ENCODE data around the gene CTDSP2. TPM values are rescaled to one million over a fixed set of nuclear protein-coding genes. Genes with fewer than 3 reads are reported as not detected.

Gene CTDSP2
- total RNA-seq, 5 donors from 2014 or later (not counting 1 experiment from before 2014, with no cell fraction given), result 132 to 246 (median 234) TPM

- peaks cover 46 to 51% (median 50%) of the 10 kb centered on the region in 3 donors for H3K4me1 Mint-ChIP-seq
- H3K27ac Mint-ChIP-seq, result no peak overlapping the region
- no peak for ATAC-seq (replicated peaks in 1 of 4)
- no peaks in the 10 kb centered on the region for H3K9me3 Mint-ChIP-seq
- Histone ChIP-seq H3K4me1 (ENCODE audit: control insufficient read depth in 1 of 2, extremely low read depth in 1 of 2, insufficient read depth in 2 of 2, low read length in 2 of 2) (peaks cover 12 to 51% of the 10 kb centered on the region in 2 experiments), H3K27ac (ENCODE audit: low read length) (no peak overlapping the region), H3K27me3 (replicated peaks in 1 of 2; ENCODE audit: control insufficient read depth in 2 of 2, extremely low read depth in 1 of 2, insufficient read depth in 2 of 2, low read length in 1 of 2) (peaks cover 0 to 27% of the 10 kb centered on the region in 2 experiments), H3K9me3 (no peaks in the 10 kb centered on the region), H3K4me3 (ENCODE audit: control insufficient read depth in 1 of 2, extremely low read depth in 1 of 2, low read length in 1 of 2) (no peak overlapping the region), H3K36me3 (ENCODE audit: control insufficient read depth in 2 of 2, extremely low read depth in 1 of 2, insufficient read depth in 1 of 2, low read length in 1 of 2) (no peaks in the 10 kb centered on the region)
- CTCF ChIA-PET, result no interaction called here
- no peaks in the 10 kb centered on the region for H3K36me3 Mint-ChIP-seq
- 79% methylated on average over 3 of the region's 9 CpGs for WGBS (ENCODE audit: insufficient coverage)
- H3K4me3 Mint-ChIP-seq, result no peak overlapping the region
- POLR2A ChIA-PET, result no interaction called here
- no peaks in the 10 kb centered on the region for H3K27me3 Mint-ChIP-seq
- no peak for DNase-seq
Measured at GRCh38 chr12:57892232-57892972, 45.9 kb upstream of the CTDSP2 start.

GRCh38 chr12:57891542-57892228 is 45.2 kb upstream of the CTDSP2 start:
- Histone ChIP-seq H3K27me3 (replicated peaks in 1 of 2; ENCODE audit: control insufficient read depth in 2 of 2, extremely low read depth in 1 of 2, insufficient read depth in 2 of 2, low read length in 1 of 2) (peaks cover 0 to 27% of the 10 kb centered on the region in 2 experiments), H3K27ac (ENCODE audit: low read length) (no peak overlapping the region), H3K4me1 (ENCODE audit: control insufficient read depth in 1 of 2, extremely low read depth in 1 of 2, insufficient read depth in 2 of 2, low read length in 2 of 2) (peaks cover 6 to 44% of the 10 kb centered on the region in 2 experiments), H3K4me3 (ENCODE audit: control insufficient read depth in 1 of 2, extremely low read depth in 1 of 2, low read length in 1 of 2) (no peak overlapping the region), H3K9me3 (no peaks in the 10 kb centered on the region), H3K36me3 (ENCODE audit: control insufficient read depth in 2 of 2, extremely low read depth in 1 of 2, insufficient read depth in 1 of 2, low read length in 1 of 2) (no peaks in the 10 kb centered on the region)
- H3K27me3 Mint-ChIP-seq, result no peaks in the 10 kb centered on the region
- no peaks in the 10 kb centered on the region for H3K9me3 Mint-ChIP-seq
- no peak overlapping the region for H3K27ac Mint-ChIP-seq
- no peaks in the 10 kb centered on the region for H3K36me3 Mint-ChIP-seq
- WGBS (ENCODE audit: insufficient coverage), result 96% methylated on average over 5 of the region's 6 CpGs
- POLR2A ChIA-PET, result no interaction called here
- peaks cover 41 to 47% (median 46%) of the 10 kb centered on the region in 3 donors for H3K4me1 Mint-ChIP-seq
- H3K4me3 Mint-ChIP-seq, result no peak overlapping the region
- CTCF ChIA-PET, result no interaction called here
- no peak for DNase-seq
- ATAC-seq (replicated peaks in 1 of 4), result no peak

GRCh38 chr12:57890191-57891115 is 43.9 kb upstream of the CTDSP2 start:
- H3K4me1 ChIP-seq (ENCODE audit: control insufficient read depth in 1 of 2, extremely low read depth in 1 of 2, insufficient read depth in 2 of 2, low read length in 2 of 2), result peaks cover 3 to 34% of the 10 kb centered on the region in 2 experiments
- H3K4me3 Mint-ChIP-seq, result no peak overlapping the region
- H3K27me3 ChIP-seq (replicated peaks in 1 of 2; ENCODE audit: control insufficient read depth in 2 of 2, extremely low read depth in 1 of 2, insufficient read depth in 2 of 2, low read length in 1 of 2), result peaks cover 0 to 27% of the 10 kb centered on the region in 2 experiments
- no peak overlapping the region for H3K4me3 ChIP-seq (ENCODE audit: control insufficient read depth in 1 of 2, extremely low read depth in 1 of 2, low read length in 1 of 2)
- H3K9me3 ChIP-seq, result no peaks in the 10 kb centered on the region
- ChIA-PET CTCF (interaction anchor here in 1 of 2 donors (0.6 kb wide), 1 partner anchor 134 kb away, joined by 3 read pairs; no protein-coding TSS in a partner anchor), POLR2A (no interaction called here)
- DNase-seq, result no peak
- WGBS (ENCODE audit: insufficient coverage), result 96% methylated on average over 6 of the region's 14 CpGs
- H3K4me1 Mint-ChIP-seq, result peaks cover 32 to 39% (median 37%) of the 10 kb centered on the region in 3 donors
- peaks cover 0 to 5% (median 0%) of the 10 kb centered on the region in 3 donors for H3K9me3 Mint-ChIP-seq
- H3K27ac Mint-ChIP-seq, result no peak overlapping the region
- no peaks in the 10 kb centered on the region for H3K36me3 Mint-ChIP-seq
- H3K36me3 ChIP-seq (ENCODE audit: control insufficient read depth in 2 of 2, extremely low read depth in 1 of 2, insufficient read depth in 1 of 2, low read length in 1 of 2), result no peaks in the 10 kb centered on the region
- H3K27ac ChIP-seq (ENCODE audit: low read length), result no peak overlapping the region
- no peak for ATAC-seq (replicated peaks in 1 of 4)
- H3K27me3 Mint-ChIP-seq, result no peaks in the 10 kb centered on the region

- ATAC-seq (replicated peaks in 1 of 4), result no peak
- Mint-ChIP-seq H3K4me3 (no peak overlapping the region), H3K27ac (peak overlapping the region in 1 of 2 donors; percentile 69), H3K27me3 (no peaks in the 10 kb centered on the region), H3K9me3 (peaks cover 0 to 5% (median 0%) of the 10 kb centered on the region in 3 donors), H3K4me1 (peaks cover 23 to 30% (median 28%) of the 10 kb centered on the region in 3 donors), H3K36me3 (no peaks in the 10 kb centered on the region)
- H3K27ac ChIP-seq (ENCODE audit: low read length), result no peak overlapping the region
- peaks cover 0 to 27% of the 10 kb centered on the region in 2 experiments for H3K27me3 ChIP-seq (replicated peaks in 1 of 2; ENCODE audit: control insufficient read depth in 2 of 2, extremely low read depth in 1 of 2, insufficient read depth in 2 of 2, low read length in 1 of 2)
- peaks cover 0 to 26% of the 10 kb centered on the region in 2 experiments for H3K4me1 ChIP-seq (ENCODE audit: control insufficient read depth in 1 of 2, extremely low read depth in 1 of 2, insufficient read depth in 2 of 2, low read length in 2 of 2)
- no peaks in the 10 kb centered on the region for H3K9me3 ChIP-seq
- no peak overlapping the region for H3K4me3 ChIP-seq (ENCODE audit: control insufficient read depth in 1 of 2, extremely low read depth in 1 of 2, low read length in 1 of 2)
- WGBS (ENCODE audit: insufficient coverage), result 88% methylated on average over 10 of the region's 10 CpGs
- POLR2A ChIA-PET, result no interaction called here
- no peaks in the 10 kb centered on the region for H3K36me3 ChIP-seq (ENCODE audit: control insufficient read depth in 2 of 2, extremely low read depth in 1 of 2, insufficient read depth in 1 of 2, low read length in 1 of 2)
- CTCF ChIA-PET, result no interaction called here
- no peak for DNase-seq
Measured at GRCh38 chr12:57889500-57889989, 43.0 kb upstream of the CTDSP2 start.

GRCh38 chr12:57888409-57889157 is 42.1 kb upstream of the CTDSP2 start:
- Mint-ChIP-seq H3K27me3 (no peaks in the 10 kb centered on the region), H3K9me3 (peaks cover 0 to 8% (median 4%) of the 10 kb centered on the region in 3 donors), H3K4me1 (peaks cover 16 to 22% (median 20%) of the 10 kb centered on the region in 3 donors), H3K36me3 (peaks cover 4% of the 10 kb centered on the region), H3K4me3 (no peak overlapping the region), H3K27ac (peak overlapping the region; percentile 78 to 81)
- Histone ChIP-seq H3K27me3 (replicated peaks in 1 of 2; ENCODE audit: control insufficient read depth in 2 of 2, extremely low read depth in 1 of 2, insufficient read depth in 2 of 2, low read length in 1 of 2) (peaks cover 0 to 24% of the 10 kb centered on the region in 2 experiments), H3K36me3 (ENCODE audit: control insufficient read depth in 2 of 2, extremely low read depth in 1 of 2, insufficient read depth in 1 of 2, low read length in 1 of 2) (no peaks in the 10 kb centered on the region), H3K9me3 (no peaks in the 10 kb centered on the region), H3K4me3 (ENCODE audit: control insufficient read depth in 1 of 2, extremely low read depth in 1 of 2, low read length in 1 of 2) (no peak overlapping the region), H3K27ac (ENCODE audit: low read length) (no peak overlapping the region), H3K4me1 (ENCODE audit: control insufficient read depth in 1 of 2, extremely low read depth in 1 of 2, insufficient read depth in 2 of 2, low read length in 2 of 2) (peaks cover 0 to 19% of the 10 kb centered on the region in 2 experiments)
- DNase-seq (peak in 14 of 35 experiments; percentile 13 to 43 (median 20)), ATAC-seq (replicated peaks in 1 of 4) (peak; percentile 78 to 91 (median 83))
- 11% methylated on average over 5 of the region's 15 CpGs for WGBS (ENCODE audit: insufficient coverage)
- CTCF ChIA-PET, result interaction anchor here in 1 of 2 donors (0.9 kb wide), 2 partner anchors 16 to 45 kb away, joined by 6 to 7 read pairs; no protein-coding TSS in a partner anchor
- POLR2A ChIA-PET, result no interaction called here
